NCI-H2196 treated with DMSO at 0.1 percent for 48 hours (cell line): ENCODE data around the gene ANKRD31.
"Not testable (repeated sequence)": the region's sequence is repeated elsewhere in the genome, so short reads cannot be mapped to it uniquely, and the experiment has no call there.

Experiments used
- DNase-seq: peaks from one replicate; lab custom pipeline; 2025; ENCODE audit not compliant: unreplicated experiment; lab: John Stamatoyannopoulos, UW

Gene ANKRD31

DNA sequence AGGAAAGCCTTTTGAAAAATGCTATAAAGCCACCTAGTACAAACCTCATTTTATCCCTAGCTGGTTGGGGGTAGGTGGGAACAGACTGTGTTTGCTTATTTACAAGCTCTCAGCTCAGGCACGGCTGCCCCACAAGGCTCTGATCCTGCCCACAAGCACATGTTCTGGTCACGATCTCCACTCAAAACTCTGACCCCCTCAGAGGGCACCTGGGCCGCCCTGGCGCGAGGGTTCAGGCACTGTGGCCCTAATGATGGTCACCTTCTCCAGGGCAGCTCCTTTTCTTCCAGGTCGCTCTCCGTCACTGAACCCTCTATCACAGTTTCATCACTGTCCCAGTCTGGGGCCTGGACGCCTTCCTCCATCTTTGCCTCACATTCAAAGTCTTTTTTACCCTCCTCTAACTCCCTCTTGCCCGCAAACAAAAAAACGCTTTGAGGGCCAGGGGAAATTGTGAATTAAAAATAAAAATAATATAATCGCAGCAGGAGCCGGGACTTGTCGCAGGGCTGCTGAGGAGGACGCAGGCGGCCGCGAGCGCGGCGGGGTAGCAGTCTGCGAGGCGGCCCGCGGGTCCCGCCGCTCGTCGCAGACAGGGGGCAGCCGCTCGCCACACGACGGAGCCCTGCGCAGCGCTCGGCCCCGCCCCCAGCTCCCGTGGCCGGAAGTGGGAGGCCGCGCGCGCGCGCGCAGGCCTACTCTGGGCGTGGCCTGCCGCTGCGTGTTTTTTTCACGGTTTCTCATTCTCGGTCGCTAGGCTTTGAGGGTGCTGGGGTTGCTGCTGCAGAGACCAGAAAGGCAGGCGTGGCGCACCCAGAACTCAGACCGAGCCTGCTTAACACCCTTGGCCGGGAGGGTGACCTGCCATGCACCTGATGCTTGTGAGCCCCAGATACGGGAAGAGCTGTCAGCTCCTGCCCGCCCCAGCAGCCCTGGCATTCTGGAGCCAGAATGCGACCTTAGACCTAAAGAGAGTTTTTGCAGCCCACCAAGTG, at the start of gene ANKRD31:
ANKRD31 (minus strand) TSS at position 557 of the 995 bp plus-strand sequence; CDS start at position 365, 192 bp downstream.
- peak; percentile 8 for DNase-seq

GRCh38 chr5:75286211-75286773, 49.6 kb upstream of the ANKRD31 start:
- DNase-seq, result no peak

DNA sequence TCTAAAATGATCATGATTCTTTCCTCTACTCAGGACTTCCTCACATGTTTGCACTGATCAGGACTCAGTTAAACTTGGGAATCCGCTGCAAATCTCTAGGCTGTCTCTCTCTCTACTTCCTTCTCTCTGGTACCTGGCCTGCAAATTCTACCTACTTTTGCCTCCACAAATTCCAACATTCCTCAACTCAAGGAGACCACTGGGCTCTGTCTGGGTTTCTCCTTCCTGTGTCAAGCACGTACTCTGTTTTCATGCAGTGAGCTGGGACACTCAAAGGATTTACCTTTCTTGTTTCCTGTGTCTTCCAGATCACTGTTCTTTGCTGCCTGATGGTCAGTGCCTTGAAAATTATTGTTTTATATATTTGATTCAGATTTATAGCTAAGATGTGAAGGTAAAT, 45.9 kb upstream of the ANKRD31 start:
- DNase-seq, result no peak

GRCh38 chr5:75281716-75282465, 45.2 kb upstream of the ANKRD31 start:
- no peak for DNase-seq

- no peak for DNase-seq
Measured at GRCh38 chr5:75279321-75279720, 42.6 kb upstream of the ANKRD31 start.

DNA sequence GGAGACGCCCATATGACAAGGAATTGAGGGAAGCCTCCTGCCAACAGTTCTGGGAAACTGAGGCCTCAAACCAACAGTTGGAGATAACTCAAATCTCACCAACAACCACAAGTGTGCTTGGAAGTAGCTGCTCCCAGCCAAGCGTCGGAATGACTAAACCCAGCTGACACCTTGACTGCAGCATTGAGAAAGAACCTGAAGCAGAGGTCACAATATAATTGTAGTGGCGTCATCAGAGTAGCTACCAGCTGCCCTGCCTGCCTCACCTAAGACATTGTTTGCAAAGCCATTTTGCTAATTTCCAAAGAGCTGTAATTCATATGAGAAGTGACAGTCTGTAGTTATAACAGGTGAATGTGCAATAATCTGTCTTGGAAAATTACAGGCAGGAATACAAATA, 40.8 kb upstream of the ANKRD31 start:
- DNase-seq, result no peak

GRCh38 chr5:75275756-75276155, 39.1 kb upstream of the ANKRD31 start:
- DNase-seq, result no peak

- DNase-seq, result no peak
Measured at GRCh38 chr5:75275147-75275546, 38.5 kb upstream of the ANKRD31 start.

DNA sequence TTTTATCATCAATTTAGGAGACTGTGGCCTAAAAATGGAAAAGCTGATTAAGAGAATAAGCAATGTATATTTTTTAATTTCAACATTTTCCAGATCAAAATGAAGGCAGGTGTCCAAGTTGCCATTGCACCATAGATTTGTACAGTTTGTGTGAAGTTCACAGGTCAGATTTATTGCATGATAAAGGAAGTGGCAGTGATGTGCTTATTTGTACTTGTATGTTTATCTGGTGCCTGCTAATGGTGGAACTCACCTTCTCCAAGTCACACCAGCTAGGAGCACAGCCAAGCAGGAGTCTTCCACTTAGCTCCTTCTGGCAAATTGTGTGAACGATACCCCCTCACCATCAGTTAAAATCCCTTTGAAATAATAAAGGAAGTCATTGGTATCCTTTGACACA, 37.8 kb upstream of the ANKRD31 start:
- DNase-seq, result no peak

DNA sequence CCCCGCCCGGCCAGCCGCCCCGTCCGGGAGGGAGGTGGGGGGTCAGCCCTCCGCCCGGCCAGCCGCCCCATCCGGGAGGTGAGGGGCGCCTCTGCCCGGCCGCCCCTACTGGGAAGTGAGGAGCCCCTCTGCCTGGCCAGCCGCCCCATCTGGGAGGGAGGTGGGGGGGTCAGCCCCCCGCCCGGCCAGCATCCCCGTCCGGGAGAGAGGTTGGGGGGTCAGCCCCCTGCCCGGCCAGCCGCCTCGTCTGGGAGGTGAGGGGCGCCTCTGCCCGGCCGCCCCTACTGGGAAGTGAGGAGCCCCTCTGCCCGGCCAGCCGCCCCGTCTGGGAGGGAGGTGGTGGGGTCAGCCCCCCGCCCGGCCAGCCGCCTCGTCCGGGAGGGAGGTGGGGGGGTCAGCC, 33.9 kb upstream of the ANKRD31 start:
- DNase-seq, result not testable (repeated sequence)

GRCh38 chr5:75265731-75266130, 29.1 kb upstream of the ANKRD31 start:
- no peak for DNase-seq

- no peak for DNase-seq
Measured at GRCh38 chr5:75262271-75262670, 25.6 kb upstream of the ANKRD31 start.

DNA sequence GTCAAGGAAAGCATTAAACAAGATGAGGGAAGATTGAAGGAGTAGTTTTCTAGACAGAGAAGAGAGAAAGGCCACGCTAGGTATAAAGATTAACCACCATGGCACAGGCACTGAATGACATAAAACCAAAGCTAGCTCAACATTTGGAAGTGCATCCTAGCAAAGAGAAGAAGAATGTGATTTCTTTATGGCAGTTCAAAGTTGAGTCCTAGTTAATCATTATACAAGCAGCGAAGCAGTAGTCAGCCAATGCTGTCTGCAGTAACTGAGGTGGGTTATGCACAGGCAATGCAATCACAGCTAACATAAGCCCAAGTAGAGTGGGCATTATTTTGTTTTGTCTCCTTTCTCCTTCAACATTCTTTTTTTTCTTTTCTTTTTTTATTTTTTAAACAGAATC, 24.0 kb upstream of the ANKRD31 start:
- DNase-seq, result no peak

DNA sequence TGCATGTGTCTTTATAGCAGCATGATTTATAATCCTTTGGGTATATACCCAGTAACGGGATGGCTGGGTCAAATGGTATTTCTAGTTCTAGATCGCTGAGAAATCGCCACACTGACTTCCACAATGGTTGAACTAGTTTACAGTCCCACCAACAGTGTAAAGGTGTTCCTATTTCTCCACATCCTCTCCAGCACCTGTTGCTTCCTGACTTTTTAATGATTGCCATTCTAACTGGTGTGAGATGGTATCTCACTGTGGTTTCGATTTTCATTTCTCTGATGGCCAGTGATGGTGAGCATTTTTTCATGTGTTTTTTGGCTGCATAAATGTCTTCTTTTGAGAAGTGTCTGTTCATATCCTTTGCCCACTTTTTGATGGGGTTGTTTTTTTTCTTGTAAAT, 13.8 kb upstream of the ANKRD31 start:
- DNase-seq, result not testable (repeated sequence)

- DNase-seq, result no peak
Measured at GRCh38 chr5:75245023-75245422, 8.3 kb upstream of the ANKRD31 start.

GRCh38 chr5:75243510-75243909, 6.8 kb upstream of the ANKRD31 start:
- no peak for DNase-seq

DNA sequence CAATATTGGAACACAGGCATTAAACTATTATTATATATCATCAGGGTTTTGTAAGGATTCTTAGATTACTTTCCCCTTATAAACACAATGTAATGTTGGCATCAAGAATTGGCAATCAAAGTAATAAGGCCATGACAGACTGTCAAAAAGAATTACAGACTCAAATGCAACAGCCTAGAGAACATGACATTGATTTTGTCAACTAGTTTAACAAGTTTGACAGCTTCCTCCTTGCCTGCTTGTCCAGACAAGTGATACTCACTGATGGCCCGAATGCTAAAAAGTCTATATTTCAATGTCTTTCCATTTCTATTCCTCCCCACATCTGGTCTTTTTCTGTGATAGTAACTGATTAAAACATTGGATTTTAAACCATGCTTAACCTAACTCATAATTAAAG, 6.4 kb upstream of the ANKRD31 start:
- DNase-seq, result no peak

DNA sequence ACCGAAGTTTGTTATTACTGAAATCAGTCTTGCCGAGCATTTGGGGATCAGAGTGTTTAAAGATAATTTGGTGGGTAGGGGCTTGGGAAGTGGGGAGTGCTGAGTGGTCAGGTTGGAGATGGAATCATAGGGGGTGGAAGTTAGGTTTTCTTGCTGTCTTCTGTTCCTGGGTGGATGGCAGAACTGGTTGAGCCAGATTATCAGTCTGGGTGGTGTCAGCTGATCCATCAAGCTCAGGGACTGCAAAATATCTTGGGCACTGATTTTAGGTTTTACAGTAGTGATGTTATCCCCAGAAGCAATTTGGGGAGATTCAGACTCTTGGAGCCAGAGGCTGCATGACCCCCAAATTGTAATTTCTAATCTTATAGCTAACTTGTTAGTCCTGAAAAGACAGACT, 5.4 kb upstream of the ANKRD31 start:
- DNase-seq, result no peak

DNA sequence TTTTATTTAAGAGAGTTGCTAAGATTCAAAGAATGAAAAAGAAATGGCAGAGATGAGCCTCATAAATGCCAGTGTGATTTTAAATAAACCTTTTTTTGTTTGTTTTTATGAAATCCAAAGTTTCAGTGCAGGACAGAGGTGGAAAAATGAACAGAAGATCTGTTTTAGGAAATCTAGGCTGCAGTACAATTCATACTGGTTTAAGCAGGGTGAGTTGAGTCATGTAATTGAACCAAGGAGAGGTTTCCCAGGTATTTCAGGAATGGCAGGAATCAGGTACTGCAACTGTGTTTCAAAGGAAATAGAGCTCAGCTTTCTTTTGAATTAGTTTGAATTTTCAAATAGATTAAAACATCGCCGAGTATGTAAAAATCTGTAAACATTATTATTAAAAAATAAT, 3.0 kb upstream of the ANKRD31 start:
- DNase-seq, result no peak

DNA sequence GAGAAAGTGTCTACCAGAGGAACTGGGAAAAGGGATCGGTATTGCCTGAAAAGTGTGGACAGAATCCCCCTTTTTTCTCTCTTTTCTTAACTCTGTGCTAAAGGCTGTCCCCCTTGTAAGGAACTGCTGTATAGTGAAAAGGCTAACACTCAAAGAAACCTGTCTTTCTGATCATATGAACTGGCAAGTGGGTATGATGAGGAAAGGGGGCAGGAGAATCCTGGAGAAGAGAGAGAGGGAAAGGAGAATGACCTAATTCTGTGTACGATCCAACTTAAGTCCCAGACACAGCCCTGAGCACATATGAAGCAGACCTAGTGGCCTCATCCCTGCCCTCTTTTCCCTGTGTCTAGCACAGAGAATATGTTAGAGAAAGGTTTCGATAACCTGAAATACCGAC, 967 bp downstream of the ANKRD31 start:
- no peak for DNase-seq

GRCh38 chr5:75234251-75234650, 2.4 kb downstream of the ANKRD31 start:
- no peak for DNase-seq

- DNase-seq, result no peak
Measured at GRCh38 chr5:75226916-75227315, 9.8 kb downstream of the ANKRD31 start.
